Embryonic facial prominence (tissue), 1 donor: ENCODE measurements around the gene M6PR.
"Not testable (repeated sequence)": the region's sequence is repeated elsewhere in the genome, so short reads cannot be mapped to it uniquely, and the experiment has no call there.

Source experiments
- DNase-seq: peaks from one replicate; pipeline ENCODE4 v3.0.0-alpha.2; 2016; ENCODE audit errors: extremely low spot score

M6PR gene

DNA sequence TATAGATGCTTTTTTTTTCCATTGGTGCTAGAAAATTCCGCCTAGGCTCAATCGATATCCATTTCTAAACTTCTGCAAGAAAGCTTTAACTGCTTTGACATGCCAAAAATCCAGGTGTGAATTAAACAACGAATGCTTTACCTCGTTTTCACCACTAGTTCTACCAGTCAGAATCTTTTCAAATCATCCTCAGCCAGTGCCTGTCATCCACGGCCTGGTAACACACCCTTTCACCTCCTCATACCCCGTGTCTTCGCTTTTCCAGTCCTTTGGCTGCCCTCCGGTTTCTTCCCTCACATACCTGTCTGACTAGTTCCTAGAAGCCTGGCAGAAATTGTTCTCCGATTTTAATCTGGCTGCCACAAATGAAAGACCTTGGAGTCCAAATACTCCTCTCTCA is 36.5 kb downstream of the M6PR start:
- DNase-seq: no peak

DNA sequence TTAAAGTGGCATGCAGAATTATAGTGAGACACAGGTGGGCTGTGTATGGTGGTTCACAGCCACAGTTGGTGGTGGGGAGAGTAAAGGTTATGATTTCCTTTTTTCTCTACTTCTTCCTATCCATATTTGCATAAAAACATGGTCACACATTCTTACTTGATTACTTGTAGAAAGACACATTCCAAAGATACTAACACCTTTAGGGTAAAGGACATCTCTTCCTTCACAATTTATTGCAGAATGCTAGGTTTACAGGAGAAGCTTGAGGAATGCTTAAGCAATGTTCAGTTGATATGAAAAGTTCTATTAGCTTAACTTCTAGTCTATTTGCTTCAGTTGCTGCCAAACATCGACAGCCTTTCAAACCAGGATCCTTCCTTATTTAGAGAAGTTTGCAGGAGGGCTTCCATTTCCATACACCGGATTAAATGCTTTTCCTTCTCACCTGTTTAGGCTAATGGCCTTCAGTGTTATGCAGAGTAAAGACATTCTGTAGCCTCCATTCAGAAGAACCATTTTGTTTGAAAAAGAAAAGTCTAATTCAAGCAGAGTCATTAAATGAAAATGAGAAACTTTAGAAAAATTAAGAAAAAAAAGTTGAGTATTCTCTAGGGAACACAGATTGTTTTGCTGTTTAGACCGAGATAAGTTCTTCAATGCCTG is 37.7 kb downstream of the M6PR start:
- DNase-seq: no peak

DNA sequence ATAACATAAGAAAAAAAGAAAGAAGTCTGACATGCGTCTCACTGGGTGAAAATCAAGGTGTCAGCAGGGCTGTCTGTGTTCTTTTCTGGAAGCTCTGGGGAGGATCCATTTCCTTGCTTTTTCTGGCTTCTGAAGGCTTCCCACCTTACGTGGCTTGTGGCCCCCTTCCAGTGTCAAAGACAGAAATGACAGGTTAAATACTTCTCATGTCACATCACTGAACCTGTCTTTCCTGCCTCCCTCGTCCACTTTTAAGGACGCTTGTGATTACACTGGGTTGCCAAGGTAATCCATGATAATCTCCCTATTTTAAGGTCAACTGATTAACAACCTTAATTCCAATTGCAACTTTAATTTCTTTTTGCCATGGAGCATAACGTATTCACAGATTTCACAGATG is 39.7 kb downstream of the M6PR start:
- DNase-seq: no peak

DNA sequence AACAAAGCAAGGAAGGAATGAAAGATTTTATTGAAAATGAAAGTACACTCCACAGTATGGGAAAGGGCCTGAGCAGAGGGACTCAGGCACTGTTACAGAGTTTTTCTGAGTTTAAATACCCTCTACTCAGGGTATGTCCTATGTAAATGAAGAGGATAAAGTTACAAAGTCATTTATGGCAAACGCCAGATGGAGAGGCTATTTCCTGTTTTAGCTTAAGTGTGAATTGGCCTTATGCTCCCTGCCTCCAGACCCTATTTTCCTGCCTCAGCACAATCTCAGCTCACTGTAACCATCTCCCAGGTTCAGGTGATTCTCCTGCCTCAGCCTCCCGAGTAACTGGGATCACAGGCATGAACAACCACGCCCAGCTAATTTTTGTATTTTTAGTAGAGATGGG is 41.9 kb downstream of the M6PR start:
- DNase-seq: no peak

DNA sequence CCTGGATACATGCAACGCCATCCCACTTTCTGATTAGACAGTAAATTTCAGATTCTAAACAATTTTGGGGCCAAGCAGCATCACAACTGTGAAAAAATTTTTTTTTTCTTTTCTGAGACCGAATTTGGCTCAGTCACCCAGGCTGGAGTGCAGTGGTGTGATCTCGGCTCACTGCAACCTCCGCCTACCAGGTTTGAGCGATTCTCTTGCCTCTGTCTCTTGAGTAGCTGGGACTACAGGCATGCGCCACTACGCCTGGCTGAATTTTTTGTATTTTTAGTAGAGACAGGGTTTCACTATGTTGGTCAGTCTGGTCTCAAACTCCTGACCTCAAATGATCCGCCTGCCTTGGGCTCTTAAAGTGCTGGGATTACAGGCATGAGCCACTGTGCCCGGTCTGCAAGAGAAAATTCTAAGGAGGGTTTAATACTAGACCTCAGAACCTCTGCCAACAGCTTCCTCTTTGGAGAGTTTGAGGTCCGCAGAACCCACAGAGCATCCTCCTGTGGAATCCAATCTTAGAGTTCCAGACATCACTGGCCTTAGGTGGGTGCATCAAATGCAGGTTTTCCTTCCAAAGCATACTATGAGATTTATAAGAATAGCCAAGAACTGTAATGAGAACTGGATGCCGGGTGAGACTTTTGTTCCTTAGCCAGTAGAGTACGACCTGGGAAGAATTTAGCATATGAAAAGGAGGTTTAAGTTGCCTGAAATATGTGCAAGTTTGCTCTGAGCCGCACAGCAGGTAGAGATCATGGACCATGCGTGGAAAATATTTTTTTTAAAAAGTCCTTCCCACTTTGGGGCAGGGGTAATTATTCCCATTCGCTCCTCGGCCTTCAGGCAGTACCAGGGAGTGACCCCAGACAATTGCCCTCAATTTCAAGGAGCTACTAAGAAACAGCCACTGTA is 42.9 kb downstream of the M6PR start:
- no peak for DNase-seq

DNA sequence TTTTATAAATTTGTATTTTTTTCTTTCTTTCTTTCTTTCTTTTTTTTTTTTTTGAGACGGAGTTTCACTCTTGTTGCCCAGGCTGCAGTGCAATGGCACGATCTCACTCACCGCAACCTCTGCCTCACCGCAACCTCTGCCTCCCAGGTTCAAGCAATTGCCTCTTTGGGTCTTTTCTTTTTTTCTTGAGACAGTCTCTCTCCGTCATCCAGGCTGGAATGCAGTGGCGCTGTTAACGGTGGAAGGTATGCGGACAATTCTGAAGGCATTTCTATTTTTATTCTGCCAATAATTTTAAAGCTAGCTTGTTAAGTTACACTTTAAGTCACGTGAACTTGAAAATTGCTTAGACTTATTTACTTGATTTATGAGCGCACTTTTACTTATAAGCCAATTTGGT is 43.9 kb downstream of the M6PR start:
- DNase-seq: no peak

DNA sequence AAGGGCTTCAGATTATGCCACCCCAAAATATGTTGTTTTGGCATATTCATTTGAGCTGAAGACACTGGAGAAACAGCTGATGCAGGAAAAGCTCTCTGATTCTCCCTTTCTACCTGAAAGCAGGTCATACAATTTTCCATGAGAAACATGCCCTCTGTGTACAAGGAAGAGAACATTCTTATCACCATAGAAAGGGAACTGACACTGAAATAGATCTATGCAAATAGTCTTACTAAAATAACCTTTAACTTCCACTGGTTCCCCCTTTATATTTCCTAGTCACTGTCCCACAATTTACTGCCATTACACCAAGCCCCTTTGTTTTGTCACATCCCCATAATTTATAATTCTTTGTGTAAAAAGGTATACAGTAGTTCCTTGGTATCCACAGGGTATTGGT is 44.8 kb downstream of the M6PR start:
- no peak for DNase-seq

DNA sequence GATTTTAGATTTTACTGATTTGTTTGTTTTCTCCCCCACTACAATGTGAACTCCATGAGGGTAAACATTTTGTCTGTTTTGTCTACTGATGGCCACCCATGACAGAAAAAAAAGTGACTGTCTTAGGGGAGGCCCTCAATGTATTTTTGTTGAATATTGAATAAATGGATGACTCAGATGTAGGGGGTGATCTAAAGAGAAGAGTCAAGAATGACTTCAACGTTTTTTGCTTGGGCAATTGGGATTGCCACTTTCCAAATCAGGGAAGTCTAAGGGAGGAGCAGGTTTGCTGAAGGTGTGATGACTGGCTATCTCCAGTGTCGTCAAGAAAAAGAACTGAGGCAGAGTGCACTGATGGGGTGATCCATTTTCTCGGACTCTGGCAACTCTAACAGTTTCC is 45.8 kb downstream of the M6PR start:
- no peak for DNase-seq

DNA sequence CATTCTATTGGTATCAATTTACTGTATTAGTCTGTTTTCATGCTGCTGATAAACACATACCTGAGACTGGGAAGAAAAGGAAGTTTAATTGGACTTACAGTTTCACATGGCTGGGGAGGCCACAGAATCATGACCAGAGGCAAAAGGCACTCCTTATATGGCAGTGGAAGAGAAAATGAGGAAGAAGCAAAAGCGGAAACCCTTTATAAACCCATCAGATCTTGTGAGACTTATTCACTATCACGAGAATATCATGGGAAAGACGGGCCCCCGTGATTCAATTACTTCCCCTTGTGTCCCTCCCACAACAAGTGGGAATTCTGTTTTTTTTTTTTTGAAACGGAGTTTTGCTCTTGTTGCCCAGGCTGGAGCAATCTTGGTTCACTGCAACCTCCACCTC is 46.7 kb downstream of the M6PR start:
- not testable (repeated sequence) for DNase-seq

DNA sequence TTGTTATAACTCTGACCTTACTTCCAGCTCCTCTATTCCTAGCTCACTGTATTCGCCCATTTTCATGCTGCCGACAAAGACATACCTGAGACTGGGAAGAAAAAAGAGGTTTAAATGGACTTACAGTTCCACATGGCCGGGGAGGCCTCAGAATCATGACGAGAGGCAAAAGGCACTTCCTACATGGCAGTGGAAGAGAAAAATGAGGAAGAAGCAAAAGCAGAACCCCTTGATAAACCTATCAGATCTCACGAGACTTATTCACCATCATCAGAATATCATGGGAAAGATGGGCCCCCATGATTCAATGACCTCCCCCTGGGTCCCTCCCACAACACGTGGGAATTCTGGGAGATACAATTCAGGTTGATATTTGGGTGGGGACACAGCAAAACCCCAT is 49.6 kb downstream of the M6PR start:
- DNase-seq: no peak

DNA sequence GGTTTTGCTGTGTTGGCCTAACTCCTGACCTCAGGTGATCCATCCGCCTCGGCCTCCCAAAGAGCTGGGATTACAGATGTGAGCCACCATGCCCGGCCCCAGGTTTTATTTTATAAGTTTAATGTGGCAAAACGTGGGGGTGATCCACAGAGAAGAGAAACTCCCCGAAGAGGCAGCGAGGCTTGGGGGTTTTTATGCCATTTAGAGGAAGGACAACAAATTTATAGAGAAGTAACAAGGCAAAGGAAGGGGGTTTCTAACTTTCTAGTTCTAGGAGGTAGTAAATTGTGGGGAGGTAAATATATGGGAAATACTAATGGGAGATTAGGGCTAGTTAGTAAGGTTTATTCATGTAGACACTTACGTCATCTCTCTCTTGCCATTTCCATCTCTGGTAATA is 52.4 kb downstream of the M6PR start:
- DNase-seq: no peak

DNA sequence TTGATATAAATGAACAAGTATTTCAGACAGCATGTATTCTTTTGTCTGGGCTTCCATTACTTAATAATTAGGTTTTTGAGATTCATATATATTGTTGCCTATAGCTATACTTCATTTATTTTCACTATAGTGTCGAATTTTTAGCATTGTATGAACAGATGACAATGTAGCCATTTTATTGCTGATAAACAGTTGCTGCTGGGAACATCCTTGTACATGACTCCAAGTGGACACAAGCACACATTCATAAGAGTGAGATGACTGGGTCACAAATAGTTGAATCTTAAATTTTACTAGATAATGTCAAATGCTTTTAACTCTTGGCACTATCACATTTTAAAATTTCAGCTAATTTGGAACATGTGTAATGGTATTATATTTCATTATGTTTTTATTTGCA is 54.5 kb downstream of the M6PR start:
- DNase-seq: no peak

DNA sequence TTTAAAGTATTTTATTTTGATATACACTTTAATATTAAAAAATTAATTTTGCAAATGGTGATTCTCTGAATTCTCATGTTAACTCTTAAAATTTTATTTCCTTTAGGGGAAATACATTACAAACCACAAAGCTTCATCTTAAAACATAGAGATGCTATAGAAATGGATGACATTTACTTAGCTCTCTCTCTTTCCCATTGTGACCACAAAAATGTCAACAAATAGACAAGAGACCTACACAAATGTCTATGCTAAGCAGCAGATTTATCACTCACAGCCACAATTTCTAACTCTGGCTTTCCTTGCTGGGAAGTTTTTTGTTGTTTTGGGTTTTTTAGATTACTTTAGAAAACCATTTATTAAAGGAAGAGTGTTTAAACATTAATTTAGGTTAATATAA is 55.1 kb downstream of the M6PR start:
- no peak for DNase-seq

DNA sequence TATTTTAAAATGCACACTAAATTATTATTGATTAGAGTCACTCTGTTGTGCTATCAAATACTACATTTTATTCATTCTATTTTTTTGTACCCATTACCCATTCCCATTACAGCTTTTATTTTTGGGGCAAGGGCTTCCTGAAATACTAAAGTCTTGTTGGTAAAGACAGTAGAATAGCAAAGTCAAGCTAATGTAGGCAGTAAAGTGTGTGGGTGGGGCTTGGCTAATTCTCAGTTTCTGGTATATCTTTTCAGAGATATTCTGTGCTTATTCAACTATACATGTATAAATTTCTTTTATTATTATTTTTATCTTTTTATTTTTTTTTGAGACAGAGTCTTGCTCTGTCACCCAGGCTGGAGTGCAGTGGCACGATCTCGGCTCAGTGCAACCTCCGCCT is 57.5 kb downstream of the M6PR start:
- no peak for DNase-seq
